ENCODE data around the gene NCAM2.

Gene NCAM2

DNA sequence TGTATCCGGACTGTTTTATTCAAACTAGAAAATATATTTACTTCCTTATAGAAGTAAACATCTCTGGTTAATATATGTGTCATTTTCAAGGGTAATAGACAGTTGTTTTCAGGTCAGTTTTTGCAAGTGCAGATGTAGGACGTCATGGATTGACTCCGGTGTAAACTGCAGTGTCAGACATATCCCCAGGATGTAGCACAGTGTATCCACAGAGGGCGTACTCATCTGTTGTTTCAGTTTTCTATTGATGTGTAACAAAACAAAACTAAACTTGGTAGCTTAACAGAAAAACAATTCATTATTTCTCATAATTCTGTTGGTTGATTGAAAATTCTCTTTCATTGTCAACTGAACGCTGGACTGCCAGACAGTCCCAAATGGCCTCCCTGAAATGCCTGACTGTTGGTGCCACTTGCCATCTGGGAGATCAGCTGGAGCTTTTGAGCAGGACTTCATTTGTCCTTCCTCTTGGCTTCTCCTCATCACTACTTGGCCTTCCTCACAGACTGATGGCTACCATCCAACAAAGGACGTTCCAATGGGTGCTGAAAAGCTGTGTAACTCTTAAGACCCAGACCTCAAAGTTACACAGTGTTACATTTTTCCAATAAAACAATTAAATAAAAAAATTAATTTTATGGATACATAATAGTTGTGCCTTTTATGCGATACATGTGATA lies 181.6 kb downstream of the NCAM2 start:
- DNase-seq = no peak

DNA sequence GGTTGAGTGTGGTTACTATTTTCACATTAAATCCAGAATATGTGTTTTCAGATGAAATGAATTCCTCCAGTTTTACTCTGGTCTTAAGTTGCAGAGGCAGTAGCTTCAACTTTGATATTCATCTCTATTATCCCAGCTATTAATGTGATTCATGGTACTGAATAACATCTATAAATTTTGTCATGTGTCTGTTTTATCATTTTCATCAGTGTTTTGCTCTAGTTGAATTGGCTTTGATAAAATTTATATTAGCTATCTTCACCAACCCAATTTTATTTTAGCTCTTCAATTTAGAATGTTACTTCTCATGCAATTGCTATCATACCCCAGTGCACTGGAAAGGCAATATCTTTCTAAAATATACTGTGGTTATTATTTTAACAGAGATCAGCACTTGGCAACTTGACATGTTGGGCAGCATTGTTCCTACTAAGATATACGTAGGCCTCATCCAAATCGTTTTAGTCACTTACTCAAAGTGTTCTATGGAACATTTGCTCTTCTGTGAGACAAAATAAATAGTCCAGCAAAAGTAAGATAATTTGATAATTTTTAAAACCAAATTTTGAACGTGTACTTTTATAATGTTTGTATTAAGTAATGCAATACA lies 184.3 kb downstream of the NCAM2 start:
- DNase-seq = no peak

- no peak for DNase-seq
Observed at GRCh38 chr21:21183092-21183491, 184.9 kb downstream of the NCAM2 start.

- DNase-seq = no peak
Observed at GRCh38 chr21:21184771-21185528, 186.7 kb downstream of the NCAM2 start.

- DNase-seq = no peak
Observed at GRCh38 chr21:21187579-21187978, 189.4 kb downstream of the NCAM2 start.

DNA sequence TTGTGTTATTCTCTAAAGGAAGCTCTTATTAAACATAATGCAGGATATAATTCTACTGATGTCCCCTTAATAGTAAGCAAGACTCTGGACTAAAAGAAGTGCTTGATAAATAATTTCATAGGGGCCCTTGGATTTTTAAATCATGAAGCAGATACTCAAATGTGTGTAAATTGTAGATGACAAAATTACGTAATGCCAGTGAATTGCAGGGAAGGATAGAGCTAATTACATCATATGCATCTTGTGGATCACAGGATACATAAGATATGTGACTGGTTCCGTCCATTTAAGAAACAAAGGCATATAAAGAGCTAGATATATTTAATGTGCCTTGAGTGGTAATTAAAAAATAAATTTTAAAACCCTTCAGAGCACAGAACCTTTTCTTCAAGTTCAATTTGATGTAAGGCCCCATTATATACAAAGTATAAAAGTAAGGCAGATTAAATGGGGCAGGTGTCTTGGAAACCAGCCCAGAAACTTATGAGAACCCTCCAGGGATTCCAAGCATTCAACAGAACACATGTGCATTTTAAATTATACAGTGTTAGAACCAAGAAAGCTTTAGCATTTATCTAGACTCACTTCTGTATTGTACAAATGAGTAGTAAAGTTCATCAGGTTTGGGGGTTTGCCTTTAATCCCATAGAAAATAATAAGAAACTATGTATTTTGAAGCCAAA lies 190.4 kb downstream of the NCAM2 start:
- DNase-seq = no peak

DNA sequence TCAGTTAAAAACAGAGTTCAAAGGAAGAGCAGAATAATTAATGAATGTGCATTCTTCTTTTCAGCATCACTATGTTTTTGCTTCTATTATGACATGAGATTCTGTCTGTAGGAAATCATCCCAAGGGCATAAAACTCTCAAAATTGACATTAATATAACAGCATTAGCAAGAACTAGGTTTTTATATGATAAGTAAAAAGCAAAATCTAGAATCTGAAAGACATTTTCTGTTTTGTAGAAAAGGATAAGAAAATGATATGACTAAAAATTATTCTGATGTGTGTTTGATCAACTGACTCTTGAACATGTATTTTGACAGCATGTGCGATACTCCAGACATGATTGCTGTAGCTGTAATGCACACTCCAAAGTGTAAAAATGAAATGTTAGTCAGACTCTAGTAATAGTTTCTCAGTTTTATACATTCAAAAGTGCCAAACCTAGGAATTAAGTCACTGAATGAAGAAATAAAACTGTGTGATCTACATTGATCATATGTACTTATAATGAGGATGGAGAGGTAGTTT lies 197.3 kb downstream of the NCAM2 start:
- no peak for DNase-seq

- no peak for DNase-seq
Observed at GRCh38 chr21:21196087-21196486, 197.9 kb downstream of the NCAM2 start.

GRCh38 chr21:21196848-21197247 lies 198.6 kb downstream of the NCAM2 start:
- no peak for DNase-seq

- DNase-seq = no peak
Observed at GRCh38 chr21:21199342-21200102, 201.3 kb downstream of the NCAM2 start.

DNA sequence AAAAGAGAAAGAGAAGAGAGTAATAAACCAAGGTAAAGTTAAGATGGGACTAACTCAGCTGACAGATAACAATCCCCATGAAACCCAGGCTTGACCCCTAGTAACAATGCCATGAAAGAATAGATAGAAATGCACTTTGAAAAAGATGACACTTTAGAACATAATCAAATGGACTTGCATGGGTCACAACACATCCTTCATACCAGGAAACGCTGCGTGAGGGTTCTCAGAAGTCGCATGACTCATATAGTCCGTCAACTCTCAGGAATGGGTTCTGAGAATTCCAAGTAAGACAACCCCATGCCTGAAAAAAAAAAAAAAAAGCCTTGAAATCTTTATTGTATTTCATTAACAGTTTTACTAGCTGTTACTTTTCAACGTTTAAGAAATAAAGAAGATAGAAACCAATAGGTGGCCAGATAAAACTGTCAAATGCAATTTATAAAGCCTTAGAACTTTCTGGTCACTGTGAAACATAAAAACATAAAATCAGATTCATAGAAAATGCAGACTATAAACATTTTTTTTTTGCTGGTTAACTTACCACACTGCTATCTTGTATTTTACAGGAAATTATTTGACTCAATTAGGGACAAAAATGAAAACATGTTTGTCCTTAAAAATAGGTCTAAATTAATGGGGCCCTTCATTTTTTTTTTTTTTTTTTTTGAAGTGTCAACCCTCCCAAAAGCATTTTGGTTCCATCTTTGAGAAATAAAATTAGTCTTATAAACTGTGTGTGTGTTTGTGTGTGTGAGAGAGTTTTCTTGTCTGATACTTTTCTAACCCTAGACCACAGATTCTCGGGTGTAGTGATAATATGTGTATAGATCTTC lies 202.1 kb downstream of the NCAM2 start:
- DNase-seq = no peak

DNA sequence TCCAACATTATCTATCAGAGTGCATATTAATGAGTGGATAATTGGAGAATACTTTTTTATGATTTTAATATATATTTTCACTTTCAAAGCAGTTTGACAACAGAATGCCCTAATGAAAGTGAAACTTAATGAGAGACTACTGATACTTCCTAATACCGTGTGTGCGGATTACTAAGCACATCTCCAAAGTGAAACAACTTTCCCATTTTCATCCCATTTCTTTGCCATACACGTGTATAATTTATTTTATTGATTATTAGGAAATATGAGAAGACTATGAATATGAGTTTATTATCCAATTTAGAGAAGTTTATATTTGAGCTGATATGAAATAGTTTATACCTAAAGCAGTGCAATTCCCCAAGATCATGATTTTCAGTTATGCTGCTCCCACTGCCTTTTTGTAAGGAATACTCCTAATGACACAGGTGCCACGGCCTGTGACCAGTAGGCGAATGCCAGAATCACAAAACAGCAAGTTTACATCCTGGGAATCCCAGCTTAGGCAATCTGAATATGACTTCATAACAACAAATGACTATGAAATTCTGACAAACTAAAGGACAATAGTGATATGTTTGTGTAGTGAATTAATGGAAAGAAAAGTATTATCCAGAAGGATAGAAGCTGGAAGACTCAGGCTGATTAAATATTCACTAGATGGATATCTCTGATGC lies 202.9 kb downstream of the NCAM2 start:
- DNase-seq = no peak

- no peak for DNase-seq
Observed at GRCh38 chr21:21203822-21204339, 205.7 kb downstream of the NCAM2 start.

DNA sequence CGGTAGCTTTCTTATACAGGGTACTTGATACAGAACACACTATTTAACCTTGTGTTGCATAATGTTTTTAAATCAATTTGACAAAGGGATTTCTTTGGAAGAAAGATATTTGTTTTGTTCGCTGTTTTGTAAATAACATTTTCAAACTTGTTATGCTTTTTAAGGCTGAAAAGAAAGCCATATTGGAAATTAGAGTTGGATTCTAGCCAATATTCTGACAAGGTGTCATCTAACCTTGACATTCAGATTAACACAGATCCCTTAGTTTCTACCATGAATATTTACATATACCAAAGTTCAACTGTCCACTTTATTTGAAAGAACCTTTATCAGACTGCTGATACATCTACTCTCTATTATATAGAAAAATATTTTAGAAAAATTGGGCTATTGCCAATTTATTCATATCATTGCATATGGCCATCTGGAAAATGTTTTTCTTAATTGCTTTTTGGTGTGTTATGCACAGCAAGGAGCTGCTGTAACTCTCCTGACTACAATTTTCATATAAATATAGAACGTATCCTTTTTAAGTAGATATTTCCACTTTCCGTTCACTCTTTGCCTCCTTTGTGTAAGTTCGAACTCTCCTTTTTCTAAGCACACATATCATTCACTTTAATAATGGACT lies 206.3 kb downstream of the NCAM2 start:
- DNase-seq = no peak

GRCh38 chr21:21205604-21206003 lies 207.4 kb downstream of the NCAM2 start:
- no peak for DNase-seq

DNA sequence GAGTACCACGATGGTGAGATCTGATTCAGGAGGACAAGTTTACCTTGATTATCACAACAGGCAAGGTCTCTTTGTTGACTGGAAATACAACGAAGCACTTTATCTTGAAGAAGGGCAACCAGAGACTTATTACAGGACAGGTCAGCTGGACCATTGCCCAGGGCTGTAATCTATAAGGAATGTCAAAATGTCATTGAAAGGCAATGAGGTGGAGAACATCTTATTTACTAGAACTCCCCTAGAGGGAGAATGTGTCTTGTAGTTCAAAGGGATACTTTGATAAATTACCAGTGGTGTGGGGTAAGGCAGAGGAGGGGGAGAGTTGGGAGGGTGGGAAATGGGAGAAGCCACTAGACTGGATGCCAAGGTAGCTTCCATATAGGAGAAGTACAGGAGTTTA lies 212.3 kb downstream of the NCAM2 start:
- no peak for DNase-seq

DNA sequence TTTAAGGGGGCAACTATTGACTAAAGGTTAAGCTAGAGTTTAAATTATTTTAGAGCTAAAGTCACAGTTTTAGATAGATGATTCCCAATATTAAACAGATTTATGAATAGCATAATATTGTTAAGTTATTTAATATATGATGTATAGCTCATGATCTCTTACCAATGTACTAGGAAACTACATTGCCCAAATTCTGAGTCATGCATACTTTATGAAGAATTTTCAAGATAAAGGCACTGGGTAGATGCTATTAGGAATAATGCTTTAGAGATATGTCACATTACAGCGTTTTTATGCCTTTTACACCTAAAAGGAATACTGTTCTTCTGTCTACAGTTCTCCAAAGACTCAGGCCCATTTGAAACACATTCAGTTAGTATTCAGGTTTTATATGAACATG lies 215.1 kb downstream of the NCAM2 start:
- DNase-seq = no peak

- no peak for DNase-seq
Observed at GRCh38 chr21:21216047-21216446, 217.8 kb downstream of the NCAM2 start.

DNA sequence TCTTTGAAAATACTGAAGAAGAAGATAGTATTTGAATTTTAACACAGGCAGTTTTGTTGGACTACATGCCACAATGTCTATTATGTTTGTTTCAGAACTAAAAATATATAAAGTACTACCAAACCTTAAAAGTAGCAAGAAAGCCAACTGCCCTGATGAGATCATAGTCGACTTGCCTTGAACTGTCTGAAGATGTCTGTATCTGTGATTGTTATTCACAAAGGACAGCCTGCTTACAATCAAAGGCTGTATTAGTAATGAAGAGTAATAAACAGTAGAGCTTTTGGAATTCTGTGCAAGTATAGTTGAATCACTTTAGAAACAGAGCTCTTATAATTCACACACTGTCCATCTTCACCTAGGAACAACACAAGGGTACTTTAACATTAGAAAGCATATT lies 228.3 kb downstream of the NCAM2 start:
- DNase-seq = no peak

DNA sequence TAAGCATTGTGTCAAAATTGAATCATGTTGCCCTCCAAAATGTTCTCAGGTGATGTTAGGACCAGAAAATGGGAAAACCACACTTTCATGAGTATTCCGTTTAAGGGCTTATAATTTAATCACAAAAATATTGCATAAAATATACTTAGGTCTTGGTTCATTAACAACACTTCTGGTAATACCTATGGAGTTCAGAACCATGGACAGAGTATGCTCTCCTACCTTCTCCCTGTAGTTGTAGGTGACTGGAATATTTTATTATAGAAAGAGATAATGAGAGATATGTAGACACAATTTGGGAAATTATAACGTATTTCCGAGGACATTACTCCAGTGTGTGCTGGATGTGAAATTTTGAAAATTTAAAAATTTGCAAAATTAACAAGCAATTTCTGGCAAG lies 232.5 kb downstream of the NCAM2 start:
- DNase-seq = no peak

Measured in SHP77 treated with DMSO at 0.1 percent for 48 hours (cell line).